GM18951 (cell line): ENCODE data around the gene CD79B.

Experiments
- POLR2A ChIP-seq: IDR thresholded peaks from 4 replicates; pipeline ENCODE4 v1.6.1; 2011; ENCODE audit warnings: mild to moderate bottlenecking; ENCODE audit not compliant: insufficient read length, insufficient read depth; ENCODE audit errors: extremely low read depth
- in situ Hi-C: fragments of 300-500 bp; cut with MboI; formaldehyde crosslinking; loops from one replicate; pipeline ENCODE4 v1.12.0; 2022; ENCODE audit warnings: low sequenced_read_pairs, mixed read lengths, inconsistent platforms; ENCODE audit not compliant: unreplicated experiment

CD79B gene

DNA sequence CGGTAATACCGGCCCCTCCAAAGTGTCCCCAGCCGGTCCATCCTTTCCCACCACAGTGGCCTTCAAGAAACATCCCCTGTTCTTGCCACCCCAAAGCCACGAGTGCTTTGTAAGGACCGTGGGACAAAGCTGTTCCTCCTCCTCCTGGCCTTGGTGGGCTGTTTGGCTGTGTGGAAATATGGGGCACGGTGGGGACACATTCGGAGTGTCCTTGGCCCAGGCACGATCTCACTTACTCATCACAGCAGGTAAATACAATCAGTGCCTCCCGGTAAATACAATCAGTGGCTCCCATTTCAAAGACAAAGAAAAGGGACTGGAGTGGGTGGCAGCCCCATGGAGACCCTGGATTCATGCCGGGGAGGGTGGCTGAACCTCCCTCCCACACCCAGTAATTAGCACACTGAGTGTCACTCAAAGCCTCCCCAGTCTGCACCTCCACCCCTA is 30.2 kb upstream of the CD79B start:
- TF ChIP-seq POLR2A: no peak
- in situ Hi-C loops: no loop called here

DNA sequence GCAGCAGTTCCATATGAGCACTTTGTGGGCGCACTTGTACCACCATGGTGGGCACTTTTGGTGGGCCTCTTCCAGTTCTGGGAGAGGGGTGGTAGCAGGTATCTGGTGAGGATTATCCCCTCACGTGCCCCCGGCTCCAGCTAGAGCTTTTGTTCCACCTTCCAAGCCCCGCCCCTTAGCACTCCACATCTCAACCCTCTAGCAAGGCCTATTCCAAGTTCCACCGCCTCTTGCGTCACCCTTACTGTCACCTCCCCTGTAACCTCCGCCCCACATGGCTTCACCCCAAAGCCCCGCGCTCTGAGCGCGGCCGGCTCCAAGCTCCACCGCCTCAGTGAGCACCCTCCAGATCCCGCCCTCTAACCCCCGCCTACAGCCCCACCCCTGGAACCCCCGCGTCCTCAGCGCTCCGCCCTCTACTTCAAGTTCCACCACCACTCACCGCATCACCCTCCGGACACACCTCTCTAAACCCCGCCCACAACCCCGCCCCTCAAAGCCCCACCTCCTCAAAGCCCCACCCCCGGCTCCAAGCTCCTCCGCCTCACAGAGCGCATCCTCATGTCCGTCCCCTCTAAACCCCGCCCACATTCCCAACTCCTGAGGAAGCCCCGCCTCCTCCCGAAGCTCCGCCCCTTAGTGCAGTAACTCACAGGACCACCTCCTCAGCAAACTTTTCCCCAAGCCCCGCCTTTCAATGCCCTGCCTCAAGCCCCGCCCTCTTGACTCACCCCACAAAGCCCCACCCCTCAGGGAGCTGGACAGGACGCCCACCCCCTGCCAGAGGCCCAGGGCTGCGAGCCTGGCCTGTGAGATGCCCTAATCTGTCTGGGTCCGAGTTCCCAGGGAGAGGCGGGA is 29.5 kb upstream of the CD79B start:
- in situ Hi-C loops: no loop called here
- TF ChIP-seq POLR2A: no peak

DNA sequence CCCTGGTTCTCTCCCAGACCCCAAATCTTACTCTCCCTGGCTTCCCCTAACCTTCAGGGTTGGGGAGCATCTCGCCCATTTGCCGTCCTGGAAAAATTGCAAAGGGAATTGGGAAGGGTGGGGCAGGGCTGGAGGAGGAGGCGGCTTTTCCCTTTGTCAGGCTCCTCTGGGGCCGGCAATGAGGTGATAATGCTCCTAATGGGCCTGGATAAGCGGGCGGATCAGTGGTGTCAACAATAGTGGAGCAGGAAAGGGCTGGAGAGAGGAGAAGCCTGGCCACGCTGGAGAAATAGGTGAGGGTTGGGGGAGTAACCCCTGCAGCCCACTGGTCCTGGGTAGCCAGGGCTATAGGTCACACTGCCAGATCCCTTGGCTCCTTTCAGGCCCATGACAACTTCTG is 28.3 kb upstream of the CD79B start:
- in situ Hi-C loops: no loop called here
- TF ChIP-seq POLR2A: no peak

DNA sequence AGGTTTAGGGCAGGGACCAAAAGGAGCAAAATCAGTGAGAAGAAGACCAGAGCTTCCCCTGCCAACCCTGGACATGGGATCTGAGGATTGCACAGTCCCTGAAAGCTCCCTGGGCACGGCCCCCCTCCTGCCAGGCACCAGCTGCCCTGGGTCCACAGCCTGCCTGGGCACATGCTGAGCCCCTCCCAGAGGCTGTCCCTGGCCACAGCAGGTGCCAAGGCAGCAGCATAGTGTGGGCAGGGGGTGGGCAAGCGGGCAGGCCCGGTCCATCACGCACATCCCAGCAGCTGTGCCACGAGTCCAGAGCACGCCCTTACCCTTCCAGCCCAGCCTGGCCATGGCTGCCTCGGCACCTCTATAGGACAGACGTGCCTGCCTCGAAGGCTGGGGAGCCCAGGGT is 27.9 kb upstream of the CD79B start:
- no peak for TF ChIP-seq POLR2A
- in situ Hi-C loops: no loop called here

DNA sequence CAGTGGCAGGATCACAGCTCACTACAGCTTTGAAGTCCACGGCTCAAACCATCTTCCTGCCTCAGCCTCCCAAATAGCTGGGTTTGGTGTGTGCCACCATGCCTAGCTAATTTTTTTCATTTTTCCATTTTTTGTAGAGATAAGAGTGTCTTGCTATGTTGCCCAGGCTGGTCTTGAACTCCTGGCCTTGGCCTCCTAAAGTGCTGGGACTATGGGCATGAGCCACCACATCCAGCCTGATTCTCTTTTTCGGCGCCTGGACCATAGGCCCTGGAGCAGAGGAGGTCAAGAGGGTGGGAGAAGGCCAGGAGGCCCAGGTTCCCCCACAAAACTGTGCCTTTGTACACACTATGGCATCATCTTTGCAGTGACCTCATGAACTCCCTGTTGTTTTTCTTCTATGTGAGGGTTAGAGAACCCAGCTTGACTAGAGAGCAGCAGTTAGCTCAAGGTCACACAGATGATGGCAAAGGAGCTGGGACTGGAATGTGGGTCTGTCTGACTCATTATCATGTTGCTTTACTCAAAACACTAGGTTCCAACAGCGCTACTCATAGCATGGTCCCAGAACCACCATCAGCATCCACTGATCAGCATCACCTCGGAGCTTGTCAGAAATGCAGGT is 24.3 kb upstream of the CD79B start:
- no peak for TF ChIP-seq POLR2A
- in situ Hi-C loops: no loop called here

DNA sequence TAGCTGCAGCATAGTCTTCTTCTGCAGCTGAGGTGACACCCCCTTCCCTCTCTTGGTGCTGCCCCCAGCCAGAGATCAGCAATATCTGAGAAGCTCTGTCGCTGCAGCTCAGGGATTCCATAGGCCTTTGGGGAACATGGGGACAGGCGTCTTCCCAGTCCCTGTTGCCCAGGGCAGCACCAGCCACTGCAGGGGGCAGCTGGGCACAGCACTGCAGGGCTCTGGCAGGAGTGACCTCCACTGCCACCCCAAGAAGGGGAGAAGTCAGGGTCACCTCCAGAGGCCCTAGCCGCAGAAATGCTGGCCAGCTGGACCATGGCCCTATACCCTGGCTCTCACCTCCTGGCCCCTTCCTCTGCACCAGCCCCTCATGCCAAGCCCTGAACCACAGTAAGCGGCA is 23.7 kb upstream of the CD79B start:
- in situ Hi-C loops: no loop called here
- TF ChIP-seq POLR2A: no peak

DNA sequence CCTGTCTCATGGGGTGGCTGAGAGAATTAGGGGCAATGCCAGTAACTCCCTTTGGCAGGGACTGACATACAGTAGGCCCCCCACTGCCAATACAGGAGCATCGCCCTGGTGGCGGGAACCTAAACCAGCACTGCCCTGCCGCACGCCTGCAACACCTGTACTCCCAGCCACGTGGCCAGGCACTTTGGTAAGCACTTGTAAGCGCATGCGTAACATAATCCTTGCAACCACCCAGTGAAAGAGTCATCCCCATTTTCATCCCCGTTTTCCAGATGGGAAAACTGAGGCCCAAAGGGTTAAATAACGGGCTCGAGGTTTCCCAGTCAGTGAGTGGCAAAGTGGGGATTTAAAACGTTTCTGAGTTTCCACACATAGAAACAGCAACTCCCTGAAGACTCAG is 23.1 kb upstream of the CD79B start:
- in situ Hi-C loops: no loop called here
- TF ChIP-seq POLR2A: no peak

DNA sequence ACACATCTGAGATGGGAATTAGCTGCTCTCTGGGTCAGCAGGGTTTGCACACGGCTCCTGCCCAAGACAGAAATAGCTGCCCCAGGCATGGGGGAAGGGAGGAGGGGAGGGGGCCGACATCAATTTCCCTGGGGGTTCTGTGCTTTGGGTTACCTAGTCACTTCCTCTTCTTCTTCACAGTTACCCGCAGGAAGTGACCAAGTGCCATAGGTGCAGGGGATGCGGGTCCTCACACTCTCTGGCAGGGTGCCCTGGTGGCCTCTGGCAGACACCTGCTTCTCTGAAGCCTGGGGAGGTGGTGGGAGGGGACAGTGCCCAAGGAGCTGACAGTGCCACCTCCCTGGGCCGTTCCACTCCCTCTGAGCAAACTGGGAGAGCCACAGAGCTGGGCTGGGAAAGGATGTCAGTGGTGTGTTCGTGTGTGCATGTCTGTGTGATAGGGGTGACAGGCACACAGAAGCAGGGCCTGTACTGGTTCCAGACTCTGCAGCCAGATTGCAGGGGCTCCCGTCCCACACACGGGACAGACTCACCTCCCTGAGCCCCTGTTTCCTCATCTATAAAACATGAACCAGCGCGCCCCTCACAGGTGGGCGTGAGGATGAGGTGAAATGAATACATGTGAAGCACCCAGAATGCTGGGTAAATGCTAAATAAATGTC is 22.4 kb upstream of the CD79B start:
- peak; percentile 29 for TF ChIP-seq POLR2A
- in situ Hi-C loops: no loop called here

DNA sequence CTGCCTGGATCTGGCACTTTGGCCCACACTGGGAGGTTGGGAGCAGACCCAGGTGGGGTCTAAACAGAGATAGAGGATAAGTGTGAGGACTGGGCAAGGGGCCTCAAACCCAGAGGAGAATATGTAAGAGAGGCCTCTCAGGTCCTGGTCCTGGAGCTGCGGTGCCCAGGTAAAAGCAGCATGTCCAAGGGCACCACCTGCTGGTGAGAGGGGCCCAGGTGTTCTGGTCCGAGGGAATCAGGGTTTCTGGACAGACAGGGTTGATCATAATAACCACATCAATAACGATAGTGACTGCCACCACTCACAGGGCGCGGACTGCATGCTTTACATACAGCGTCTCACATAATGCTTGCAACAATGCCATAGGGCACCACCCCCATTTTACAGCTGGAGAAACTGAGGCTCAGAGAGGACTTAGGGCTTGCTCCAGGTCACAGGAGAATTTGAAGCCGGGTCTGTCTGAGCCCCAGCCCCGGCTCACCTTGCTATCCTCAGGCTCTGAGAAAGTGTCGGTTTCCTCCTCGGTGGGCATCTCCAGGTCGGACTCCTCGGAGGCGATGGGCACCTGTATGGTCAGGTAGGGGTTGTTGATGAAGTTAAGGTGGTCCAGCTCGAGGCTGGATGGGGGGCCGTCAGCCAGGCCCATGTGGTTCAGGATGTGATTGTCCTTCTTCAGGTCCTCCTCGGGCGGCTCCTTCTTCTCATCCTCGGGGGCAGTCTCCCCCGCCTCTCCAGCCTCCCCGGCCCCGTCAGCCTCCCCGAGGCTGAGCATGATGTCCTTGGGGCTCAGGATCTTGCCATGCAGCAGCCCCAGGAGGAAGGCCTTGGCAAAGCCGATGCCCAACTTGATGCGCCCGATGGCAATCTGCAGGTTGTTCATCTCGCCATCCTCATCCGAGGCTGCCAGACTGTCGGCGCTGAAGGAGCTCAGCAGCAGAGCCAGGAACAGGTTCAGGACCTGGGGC is 19.1 kb upstream of the CD79B start:
- in situ Hi-C loops: no loop called here

DNA sequence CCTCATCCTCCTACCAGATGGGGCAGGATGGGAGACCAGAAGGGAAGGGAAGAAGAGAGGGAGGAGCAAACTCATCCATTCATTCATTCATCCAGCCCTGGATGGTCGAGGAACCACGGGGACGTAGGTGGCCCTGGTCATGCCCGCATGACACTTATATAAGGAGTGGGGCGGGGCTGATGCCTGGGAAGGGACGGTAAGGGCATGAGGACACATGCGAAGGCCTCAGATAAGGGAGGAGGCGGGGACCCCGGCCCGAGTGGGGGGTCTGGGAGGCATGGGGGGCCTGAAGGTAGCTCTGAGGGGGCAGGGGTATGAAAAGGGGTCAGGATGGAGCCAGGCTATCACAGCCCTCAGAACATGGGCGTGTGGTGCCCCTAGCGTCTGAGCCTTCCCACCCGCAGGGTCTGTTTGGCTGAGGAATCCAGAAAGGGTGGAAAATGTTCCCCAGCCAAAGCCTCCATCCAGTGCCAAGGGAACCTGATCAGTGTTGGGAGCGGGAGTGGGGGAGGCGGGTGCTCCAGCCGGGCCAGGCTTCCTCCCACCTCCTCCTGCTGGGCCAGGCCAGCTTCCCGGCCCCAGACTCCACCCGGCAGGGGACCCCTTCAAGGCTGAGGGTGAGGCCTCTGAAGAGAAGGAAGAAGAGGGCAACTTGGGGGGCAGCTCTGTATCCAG is 17.6 kb upstream of the CD79B start:
- in situ Hi-C loops: no loop called here
- TF ChIP-seq POLR2A: no peak

More for the DNA sequence above, 19.1 kb upstream of the CD79B start:
- TF ChIP-seq POLR2A: no peak

DNA sequence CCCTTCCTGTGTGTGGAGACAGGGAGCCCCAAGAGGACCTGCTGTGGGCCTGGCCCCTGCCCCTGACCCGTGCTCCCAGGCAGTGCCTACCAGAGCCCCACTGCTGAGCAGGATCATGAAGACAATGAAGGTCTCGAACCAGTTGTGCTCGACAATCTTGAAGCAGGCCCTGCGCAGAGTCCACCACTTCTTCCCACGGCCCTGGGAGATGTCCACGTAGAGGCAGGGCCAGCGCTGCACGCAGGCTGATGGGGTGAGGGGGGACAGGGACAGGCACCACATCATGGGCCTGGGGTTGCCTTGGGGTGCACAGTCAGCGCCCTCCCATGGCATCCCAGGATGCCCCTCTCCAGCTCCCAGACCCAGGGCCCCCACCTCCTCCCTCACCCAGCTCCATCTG is 16.4 kb upstream of the CD79B start:
- TF ChIP-seq POLR2A: no peak
- in situ Hi-C loops: no loop called here

DNA sequence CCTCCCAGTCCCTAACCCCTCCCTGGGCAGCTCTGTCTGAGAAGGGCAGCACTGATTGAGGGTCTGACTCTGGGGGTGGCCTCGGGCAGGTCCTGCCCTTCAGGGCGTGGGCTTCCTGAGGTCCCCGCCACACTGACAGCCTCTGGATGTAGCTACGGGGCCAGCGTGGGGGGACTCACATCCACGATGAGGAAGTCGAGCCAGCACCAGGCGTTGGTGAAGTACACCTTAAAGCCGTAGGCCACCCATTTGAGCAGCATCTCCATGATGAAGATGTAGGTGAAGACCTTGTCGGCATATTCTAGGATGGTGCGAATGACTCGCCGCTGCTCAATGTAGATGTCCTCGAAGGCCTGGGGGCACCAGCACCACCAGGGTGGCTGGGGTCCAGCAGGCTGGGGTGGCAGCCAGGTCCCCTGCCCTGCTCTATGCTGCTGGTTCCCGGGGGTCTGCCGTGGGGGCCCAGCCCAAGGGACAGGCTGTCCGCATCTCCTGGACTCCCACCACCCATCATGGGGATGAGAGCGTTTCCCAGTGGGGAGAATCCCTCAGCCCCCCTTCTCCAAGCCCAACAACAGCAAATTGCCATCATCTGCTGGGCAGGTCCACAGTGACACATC is 15.7 kb upstream of the CD79B start:
- in situ Hi-C loops: no loop called here
- no peak for TF ChIP-seq POLR2A
